Measurements from ENCODE around the gene MAGI2. TPM values are rescaled to one million over a fixed set of nuclear protein-coding genes. Genes with fewer than 3 reads are reported as not detected.

The MAGI2 gene
- polyA plus RNA-seq, 2 donors, result 0.67 to 0.79 TPM

DNA sequence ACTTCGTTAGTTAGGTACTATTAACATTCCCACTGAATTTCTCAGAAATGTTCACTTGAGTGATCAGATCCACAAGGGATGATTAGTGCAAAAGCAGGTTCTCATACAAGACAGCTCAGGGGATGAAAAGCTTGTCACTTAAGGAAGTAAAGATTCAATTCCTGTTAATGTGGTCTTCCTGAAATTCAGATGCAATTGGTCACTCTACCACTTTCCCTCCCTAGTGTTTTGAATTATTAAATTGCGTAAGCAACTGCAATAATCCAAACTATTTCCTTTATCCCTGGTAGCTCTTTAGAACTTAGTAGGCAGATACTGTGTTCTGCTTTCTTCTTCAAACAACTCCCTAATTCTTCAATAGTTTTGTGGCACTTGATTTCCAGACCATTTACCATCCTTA, 121.4 kb downstream of the MAGI2 start:
- Histone ChIP-seq H3K4me1 (ENCODE audit: control insufficient read depth in 2 of 2, insufficient read depth in 2 of 2, low read length in 1 of 2) (no peaks in the 10 kb centered on the region), H3K36me3 (ENCODE audit: control insufficient read depth in 2 of 2, insufficient read depth in 2 of 2, low read length in 1 of 2) (no peaks in the 10 kb centered on the region), H3K27ac (ENCODE audit: low read depth in 2 of 2, low read length in 1 of 2) (no peak overlapping the region), H3K9me3 (ENCODE audit: control insufficient read depth in 2 of 2, insufficient read depth in 1 of 2, low read depth in 1 of 2, low read length in 1 of 2) (no peaks in the 10 kb centered on the region), H3K4me3 (ENCODE audit: low read depth in 1 of 2, low read length in 2 of 2) (no peak overlapping the region), H3K27me3 (ENCODE audit: control insufficient read depth in 1 of 2, insufficient read depth in 2 of 2, low read length in 2 of 2) (no peaks in the 10 kb centered on the region)
- 24 to 63% methylated on average over 2 of the region's 2 CpGs for WGBS, 2 donors

DNA sequence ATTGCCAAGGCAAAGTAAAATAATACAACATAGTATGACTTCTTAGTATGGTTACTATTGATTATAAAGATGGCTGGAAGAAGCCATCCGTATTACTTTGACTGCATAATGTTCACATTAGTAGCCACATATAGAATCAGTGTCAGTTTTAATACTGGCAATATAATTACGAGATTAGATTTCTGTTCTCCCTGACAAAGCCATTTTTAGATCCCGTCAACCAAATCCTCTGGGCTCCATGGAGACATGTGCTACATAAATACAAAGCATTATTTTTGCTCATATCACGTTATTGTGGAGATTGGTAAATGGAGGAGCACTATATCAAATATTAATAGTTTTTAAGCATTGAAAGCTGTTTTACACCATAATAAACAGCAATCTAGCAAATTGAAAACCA, 124.0 kb downstream of the MAGI2 start:
- Histone ChIP-seq H3K4me3 (ENCODE audit: low read depth in 1 of 2, low read length in 2 of 2) (no peak overlapping the region), H3K36me3 (ENCODE audit: control insufficient read depth in 2 of 2, insufficient read depth in 2 of 2, low read length in 1 of 2) (no peaks in the 10 kb centered on the region), H3K27ac (ENCODE audit: low read depth in 2 of 2, low read length in 1 of 2) (no peak overlapping the region), H3K9me3 (ENCODE audit: control insufficient read depth in 2 of 2, insufficient read depth in 1 of 2, low read depth in 1 of 2, low read length in 1 of 2) (no peaks in the 10 kb centered on the region), H3K27me3 (ENCODE audit: control insufficient read depth in 1 of 2, insufficient read depth in 2 of 2, low read length in 2 of 2) (no peaks in the 10 kb centered on the region), H3K4me1 (ENCODE audit: control insufficient read depth in 2 of 2, insufficient read depth in 2 of 2, low read length in 1 of 2) (no peaks in the 10 kb centered on the region)
- WGBS, 2 donors, result 85 to 86% methylated on average over 4 of the region's 4 CpGs

DNA sequence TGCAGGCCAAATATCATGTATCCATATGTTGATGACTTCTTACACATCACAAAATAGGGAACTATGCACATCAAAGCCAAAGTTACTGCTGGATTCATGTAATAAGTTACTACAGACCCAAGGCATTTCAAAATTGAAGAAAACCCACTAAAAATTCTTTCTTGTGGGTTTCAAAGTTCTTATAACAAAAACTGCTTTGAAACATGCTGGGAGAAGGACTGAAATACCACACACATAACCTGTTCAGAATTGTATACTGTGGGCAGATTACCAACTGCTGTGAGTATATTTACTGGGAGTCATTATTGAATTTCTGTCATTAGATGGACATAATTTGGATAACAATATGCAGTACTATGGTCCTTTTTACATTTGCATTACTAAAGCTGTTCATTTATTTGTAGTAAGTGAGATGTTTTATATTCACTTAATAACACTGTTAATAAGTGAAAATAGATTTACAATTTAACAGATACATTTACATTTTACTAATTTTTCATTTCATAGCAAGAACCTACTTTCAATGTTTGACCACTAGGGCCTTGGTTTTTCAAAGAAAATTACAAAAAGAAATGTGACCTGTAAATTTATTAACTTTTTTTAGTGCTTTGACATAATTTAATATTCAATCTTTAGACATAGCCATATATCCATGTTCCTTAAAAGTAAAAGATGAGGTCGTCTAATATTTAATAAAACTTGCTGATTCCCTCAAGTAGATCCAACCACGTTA, 132.6 kb downstream of the MAGI2 start:
- no peaks in the 10 kb centered on the region for H3K36me3 ChIP-seq (ENCODE audit: control insufficient read depth in 2 of 2, insufficient read depth in 2 of 2, low read length in 1 of 2)
- H3K4me3 ChIP-seq (ENCODE audit: low read depth in 1 of 2, low read length in 2 of 2), result no peak overlapping the region
- H3K27me3 ChIP-seq (ENCODE audit: control insufficient read depth in 1 of 2, insufficient read depth in 2 of 2, low read length in 2 of 2), result no peaks in the 10 kb centered on the region
- H3K4me1 ChIP-seq (ENCODE audit: control insufficient read depth in 2 of 2, insufficient read depth in 2 of 2, low read length in 1 of 2), result no peaks in the 10 kb centered on the region
- H3K9me3 ChIP-seq (ENCODE audit: control insufficient read depth in 2 of 2, insufficient read depth in 1 of 2, low read depth in 1 of 2, low read length in 1 of 2), result no peaks in the 10 kb centered on the region
- H3K27ac ChIP-seq (ENCODE audit: low read depth in 2 of 2, low read length in 1 of 2), result no peak overlapping the region
- 9 to 42% methylated on average over 2 of the region's 2 CpGs for WGBS, 2 donors

DNA sequence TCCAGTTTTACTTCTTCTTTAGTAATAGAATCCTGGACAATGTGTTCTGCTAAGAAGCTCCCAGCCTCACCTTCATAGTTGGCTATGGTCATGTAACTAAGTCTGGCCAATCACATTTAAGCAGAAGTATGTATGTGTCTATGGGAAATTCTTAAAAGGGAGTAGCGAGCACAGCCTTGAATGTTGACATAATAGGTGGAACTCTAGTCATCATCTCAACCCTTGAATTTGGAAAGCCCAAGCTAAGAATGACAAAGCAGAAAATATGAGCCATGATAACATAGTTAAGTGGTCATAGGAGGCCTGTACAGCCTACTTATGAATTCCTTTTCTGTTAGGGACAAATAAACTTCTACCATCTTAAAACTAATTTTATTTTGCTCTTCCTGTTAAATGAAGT, 134.1 kb downstream of the MAGI2 start:
- Histone ChIP-seq H3K4me1 (ENCODE audit: control insufficient read depth in 2 of 2, insufficient read depth in 2 of 2, low read length in 1 of 2) (no peaks in the 10 kb centered on the region), H3K4me3 (ENCODE audit: low read depth in 1 of 2, low read length in 2 of 2) (no peak overlapping the region), H3K36me3 (ENCODE audit: control insufficient read depth in 2 of 2, insufficient read depth in 2 of 2, low read length in 1 of 2) (no peaks in the 10 kb centered on the region), H3K27ac (ENCODE audit: low read depth in 2 of 2, low read length in 1 of 2) (no peak overlapping the region), H3K9me3 (ENCODE audit: control insufficient read depth in 2 of 2, insufficient read depth in 1 of 2, low read depth in 1 of 2, low read length in 1 of 2) (no peaks in the 10 kb centered on the region), H3K27me3 (ENCODE audit: control insufficient read depth in 1 of 2, insufficient read depth in 2 of 2, low read length in 2 of 2) (no peaks in the 10 kb centered on the region)
- 76 to 85% methylated on average over 1 of the region's 1 CpG for WGBS, 2 donors

DNA sequence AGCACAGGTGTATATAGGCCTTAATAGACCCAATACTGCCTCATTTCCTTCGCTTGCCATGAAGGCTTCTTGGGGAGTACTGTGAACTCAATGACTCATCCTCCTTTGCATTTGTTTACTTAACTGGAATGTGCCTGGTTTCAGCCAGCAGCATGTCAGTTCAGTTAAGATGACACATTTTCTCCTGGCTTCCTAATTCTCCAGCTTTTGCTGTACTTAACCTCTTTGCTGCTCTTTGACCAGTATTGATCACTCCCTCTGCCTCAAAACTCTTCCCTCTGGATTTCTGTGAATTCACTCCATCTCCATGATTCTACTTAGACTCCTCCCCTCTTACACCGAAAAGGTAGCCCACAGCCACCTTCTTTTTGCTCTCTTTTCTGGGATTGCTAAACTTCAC, 135.7 kb downstream of the MAGI2 start:
- Histone ChIP-seq H3K27me3 (ENCODE audit: control insufficient read depth in 1 of 2, insufficient read depth in 2 of 2, low read length in 2 of 2) (no peaks in the 10 kb centered on the region), H3K4me1 (ENCODE audit: control insufficient read depth in 2 of 2, insufficient read depth in 2 of 2, low read length in 1 of 2) (no peaks in the 10 kb centered on the region), H3K27ac (ENCODE audit: low read depth in 2 of 2, low read length in 1 of 2) (no peak overlapping the region), H3K9me3 (ENCODE audit: control insufficient read depth in 2 of 2, insufficient read depth in 1 of 2, low read depth in 1 of 2, low read length in 1 of 2) (no peaks in the 10 kb centered on the region), H3K4me3 (ENCODE audit: low read depth in 1 of 2, low read length in 2 of 2) (no peak overlapping the region), H3K36me3 (ENCODE audit: control insufficient read depth in 2 of 2, insufficient read depth in 2 of 2, low read length in 1 of 2) (no peaks in the 10 kb centered on the region)
- 53 to 56% methylated on average over 2 of the region's 2 CpGs for WGBS, 2 donors

DNA sequence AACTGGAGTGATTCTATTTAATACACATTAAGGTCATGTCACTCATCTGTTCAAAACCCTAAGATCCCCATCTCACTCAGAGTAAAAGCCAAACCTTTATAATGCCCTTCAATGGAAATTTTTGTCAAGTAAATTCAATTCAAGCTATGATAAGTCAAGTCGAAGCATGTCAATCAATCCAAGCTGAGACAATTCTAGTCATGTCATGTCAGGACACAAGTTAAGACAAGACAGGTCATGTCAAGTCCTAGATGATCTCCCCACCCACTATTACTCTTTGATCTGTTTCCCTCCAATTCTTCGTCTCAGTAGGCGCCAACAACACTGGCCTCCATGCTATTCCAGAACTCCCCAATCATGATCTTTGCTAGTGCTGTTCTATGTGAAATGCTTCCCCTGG, 141.4 kb downstream of the MAGI2 start:
- 92 to 96% methylated on average over 3 of the region's 3 CpGs for WGBS, 2 donors
- Histone ChIP-seq H3K36me3 (ENCODE audit: control insufficient read depth in 2 of 2, insufficient read depth in 2 of 2, low read length in 1 of 2) (no peaks in the 10 kb centered on the region), H3K9me3 (ENCODE audit: control insufficient read depth in 2 of 2, insufficient read depth in 1 of 2, low read depth in 1 of 2, low read length in 1 of 2) (no peaks in the 10 kb centered on the region), H3K4me3 (ENCODE audit: low read depth in 1 of 2, low read length in 2 of 2) (no peak overlapping the region), H3K4me1 (ENCODE audit: control insufficient read depth in 2 of 2, insufficient read depth in 2 of 2, low read length in 1 of 2) (no peaks in the 10 kb centered on the region), H3K27ac (ENCODE audit: low read depth in 2 of 2, low read length in 1 of 2) (no peak overlapping the region), H3K27me3 (ENCODE audit: control insufficient read depth in 1 of 2, insufficient read depth in 2 of 2, low read length in 2 of 2) (no peaks in the 10 kb centered on the region)

DNA sequence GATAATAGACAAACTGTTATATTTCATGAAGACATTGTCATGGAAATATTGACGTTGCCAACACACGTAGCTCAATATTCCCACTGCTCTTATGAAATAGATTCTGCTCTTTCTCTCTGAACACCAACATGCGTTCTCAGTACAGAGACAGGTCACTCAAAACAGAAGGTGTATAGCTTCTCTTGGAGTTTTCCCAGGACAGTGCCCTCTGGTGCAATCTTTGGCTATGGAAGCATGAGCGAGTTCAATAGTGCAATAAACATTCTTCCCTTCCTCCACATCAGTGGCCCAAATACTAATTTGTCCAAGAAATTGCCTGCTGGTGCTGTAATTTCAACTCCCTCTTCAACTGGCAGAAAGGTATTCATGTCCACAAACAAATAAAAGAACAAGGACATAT, 145.3 kb downstream of the MAGI2 start:
- H3K4me1 ChIP-seq (ENCODE audit: control insufficient read depth in 2 of 2, insufficient read depth in 2 of 2, low read length in 1 of 2), result no peaks in the 10 kb centered on the region
- no peak overlapping the region for H3K27ac ChIP-seq (ENCODE audit: low read depth in 2 of 2, low read length in 1 of 2)
- no peaks in the 10 kb centered on the region for H3K36me3 ChIP-seq (ENCODE audit: control insufficient read depth in 2 of 2, insufficient read depth in 2 of 2, low read length in 1 of 2)
- H3K9me3 ChIP-seq (ENCODE audit: control insufficient read depth in 2 of 2, insufficient read depth in 1 of 2, low read depth in 1 of 2, low read length in 1 of 2), result no peaks in the 10 kb centered on the region
- H3K4me3 ChIP-seq (ENCODE audit: low read depth in 1 of 2, low read length in 2 of 2), result no peak overlapping the region
- 58 to 59% methylated on average over 4 of the region's 4 CpGs for WGBS, 2 donors
- no peaks in the 10 kb centered on the region for H3K27me3 ChIP-seq (ENCODE audit: control insufficient read depth in 1 of 2, insufficient read depth in 2 of 2, low read length in 2 of 2)

DNA sequence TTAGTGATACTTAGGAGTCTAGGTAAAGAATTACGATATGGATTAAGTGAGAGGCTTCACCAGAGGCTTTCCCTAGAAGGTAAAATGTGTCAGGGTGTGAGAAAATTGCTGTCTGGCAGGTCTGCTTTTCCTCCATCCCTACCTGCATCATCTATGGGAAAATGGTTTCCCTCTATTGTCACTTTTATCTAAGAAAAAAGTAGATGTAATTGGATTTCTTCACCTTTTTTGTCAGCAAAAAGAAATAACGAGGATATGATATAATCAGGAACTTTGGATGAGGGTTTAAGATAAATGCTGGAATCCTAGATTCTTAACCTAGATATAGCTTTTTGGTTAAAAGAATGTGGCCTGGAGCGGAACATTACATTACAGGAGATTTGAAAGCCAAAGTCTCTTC, 146.1 kb downstream of the MAGI2 start:
- no peak overlapping the region for H3K4me3 ChIP-seq (ENCODE audit: low read depth in 1 of 2, low read length in 2 of 2)
- H3K27me3 ChIP-seq (ENCODE audit: control insufficient read depth in 1 of 2, insufficient read depth in 2 of 2, low read length in 2 of 2), result no peaks in the 10 kb centered on the region
- no peaks in the 10 kb centered on the region for H3K9me3 ChIP-seq (ENCODE audit: control insufficient read depth in 2 of 2, insufficient read depth in 1 of 2, low read depth in 1 of 2, low read length in 1 of 2)
- H3K27ac ChIP-seq (ENCODE audit: low read depth in 2 of 2, low read length in 1 of 2), result no peak overlapping the region
- WGBS, 2 donors, result 75 to 83% methylated on average over 3 of the region's 3 CpGs
- H3K4me1 ChIP-seq (ENCODE audit: control insufficient read depth in 2 of 2, insufficient read depth in 2 of 2, low read length in 1 of 2), result no peaks in the 10 kb centered on the region
- no peaks in the 10 kb centered on the region for H3K36me3 ChIP-seq (ENCODE audit: control insufficient read depth in 2 of 2, insufficient read depth in 2 of 2, low read length in 1 of 2)

DNA sequence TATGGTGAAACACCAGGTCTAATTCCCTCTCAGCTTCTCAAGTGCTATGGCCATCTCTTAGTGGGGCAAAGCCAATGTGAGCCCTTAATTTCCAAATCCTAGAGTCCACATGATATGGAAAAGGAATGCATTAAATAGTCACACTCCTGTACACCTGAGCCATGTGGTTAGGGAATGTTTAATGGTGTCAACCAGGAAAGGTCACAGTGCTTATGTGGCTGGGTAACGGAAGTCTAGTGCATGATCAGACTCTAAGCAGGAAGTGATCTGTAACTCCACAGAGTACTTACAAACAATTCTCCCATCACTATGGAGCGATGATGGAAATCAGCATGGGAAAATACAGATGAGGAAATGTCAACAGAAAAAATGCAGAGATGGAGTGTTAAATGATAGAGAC, 148.8 kb downstream of the MAGI2 start:
- no peaks in the 10 kb centered on the region for H3K9me3 ChIP-seq (ENCODE audit: control insufficient read depth in 2 of 2, insufficient read depth in 1 of 2, low read depth in 1 of 2, low read length in 1 of 2)
- 88 to 89% methylated on average over 2 of the region's 2 CpGs for WGBS, 2 donors
- no peak overlapping the region for H3K27ac ChIP-seq (ENCODE audit: low read depth in 2 of 2, low read length in 1 of 2)
- no peaks in the 10 kb centered on the region for H3K36me3 ChIP-seq (ENCODE audit: control insufficient read depth in 2 of 2, insufficient read depth in 2 of 2, low read length in 1 of 2)
- H3K4me3 ChIP-seq (ENCODE audit: low read depth in 1 of 2, low read length in 2 of 2), result no peak overlapping the region
- no peaks in the 10 kb centered on the region for H3K27me3 ChIP-seq (ENCODE audit: control insufficient read depth in 1 of 2, insufficient read depth in 2 of 2, low read length in 2 of 2)
- no peaks in the 10 kb centered on the region for H3K4me1 ChIP-seq (ENCODE audit: control insufficient read depth in 2 of 2, insufficient read depth in 2 of 2, low read length in 1 of 2)

DNA sequence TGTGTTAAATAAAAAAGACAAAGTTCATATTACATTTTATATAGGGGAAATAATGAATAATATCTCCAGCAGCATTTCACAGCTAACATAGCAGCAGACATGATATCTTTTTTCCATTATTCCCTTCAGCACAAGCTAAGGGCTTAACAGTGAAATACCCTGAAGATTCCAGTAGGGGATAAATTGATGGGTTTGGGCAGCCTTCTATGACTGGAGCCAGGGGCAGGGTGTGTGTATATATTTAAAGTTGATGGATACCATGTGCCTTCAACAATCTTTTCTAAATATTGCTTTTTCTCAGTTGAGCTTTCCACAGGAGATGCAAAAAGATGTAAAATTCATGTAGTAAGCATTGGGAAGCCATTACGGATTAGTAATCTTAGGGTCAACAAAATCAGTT, 151.2 kb downstream of the MAGI2 start:
- Histone ChIP-seq H3K27me3 (ENCODE audit: control insufficient read depth in 1 of 2, insufficient read depth in 2 of 2, low read length in 2 of 2) (no peaks in the 10 kb centered on the region), H3K4me3 (ENCODE audit: low read depth in 1 of 2, low read length in 2 of 2) (no peak overlapping the region), H3K9me3 (ENCODE audit: control insufficient read depth in 2 of 2, insufficient read depth in 1 of 2, low read depth in 1 of 2, low read length in 1 of 2) (no peaks in the 10 kb centered on the region), H3K27ac (ENCODE audit: low read depth in 2 of 2, low read length in 1 of 2) (no peak overlapping the region), H3K36me3 (ENCODE audit: control insufficient read depth in 2 of 2, insufficient read depth in 2 of 2, low read length in 1 of 2) (no peaks in the 10 kb centered on the region), H3K4me1 (ENCODE audit: control insufficient read depth in 2 of 2, insufficient read depth in 2 of 2, low read length in 1 of 2) (no peaks in the 10 kb centered on the region)
- 89 to 97% methylated on average over 1 of the region's 1 CpG for WGBS, 2 donors
